ENCODE data around the gene PVALB. TPM values are rescaled to one million over a fixed set of nuclear protein-coding genes. Genes with fewer than 3 reads are reported as not detected.

PVALB gene
- polyA plus RNA-seq, 3 donors = 0.65 TPM; not detected in 2

DNA sequence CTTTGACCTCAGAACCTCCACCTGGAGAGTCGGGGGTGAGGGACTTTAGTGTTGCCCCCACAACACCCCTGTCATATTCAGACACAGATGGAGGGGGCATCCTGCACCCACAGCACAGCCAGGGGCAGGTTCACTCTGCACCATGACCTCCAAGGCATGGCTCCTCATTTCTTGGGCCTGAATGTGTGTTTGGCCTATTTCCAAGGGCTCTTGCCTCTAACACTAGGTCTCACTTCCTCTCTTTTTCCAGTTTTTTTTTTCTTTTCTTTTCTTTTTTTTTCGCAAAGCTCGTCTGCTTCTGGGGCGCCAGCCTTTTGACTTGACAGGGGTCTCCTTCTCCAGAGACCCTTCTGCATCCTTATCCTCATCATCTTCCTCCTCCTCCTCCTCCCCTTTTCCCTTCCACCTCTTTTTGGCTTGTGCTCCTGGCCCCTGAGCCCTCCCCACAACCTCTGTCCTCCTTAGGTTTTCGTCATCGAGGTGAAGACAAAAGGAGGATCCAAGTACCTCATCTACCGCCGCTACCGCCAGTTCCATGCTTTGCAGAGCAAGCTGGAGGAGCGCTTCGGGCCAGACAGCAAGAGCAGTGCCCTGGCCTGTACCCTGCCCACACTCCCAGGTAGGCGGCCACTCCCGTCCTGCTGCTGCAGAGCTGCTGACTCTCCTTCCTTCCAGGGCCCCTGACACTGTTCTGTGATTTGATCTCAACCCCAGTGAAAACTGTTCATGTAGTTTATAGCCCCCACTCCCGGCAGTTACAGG, 47.8 kb upstream of the PVALB start:
- peak overlapping the region; percentile 90 to 93 for H3K27ac ChIP-seq (ENCODE audit: low read depth in 1 of 2, low read length in 2 of 2)
- H3K36me3 Mint-ChIP-seq = peaks cover 58 to 62% of the 10 kb centered on the region in 2 donors
- peaks cover 0 to 2% (median 0%) of the 10 kb centered on the region in 7 donors for H3K9me3 Mint-ChIP-seq
- peak overlapping the region in 6 of 7 donors; percentile 28 to 88 (median 72) for H3K27ac Mint-ChIP-seq
- peaks cover 56% of the 10 kb centered on the region for H4K20me1 ChIP-seq (ENCODE audit: insufficient read depth, low read length)
- peaks cover 0 to 4% (median 0%) of the 10 kb centered on the region in 3 donors for H3K27me3 Mint-ChIP-seq (ENCODE audit: low read depth in 3 of 3)
- H3K36me3 ChIP-seq (replicated peaks in 1 of 2; ENCODE audit: control insufficient read depth in 1 of 2, insufficient read depth in 2 of 2, low read length in 2 of 2) = peaks cover 48 to 57% of the 10 kb centered on the region in 2 donors
- peaks cover 56 to 57% of the 10 kb centered on the region in 2 donors for H3K4me1 ChIP-seq (ENCODE audit: control insufficient read depth in 1 of 2, insufficient read depth in 2 of 2, low read length in 2 of 2)
- H3K9me3 ChIP-seq (replicated peaks in 1 of 2; ENCODE audit: control insufficient read depth in 1 of 2, insufficient read depth in 1 of 2, low read length in 2 of 2) = no peaks in the 10 kb centered on the region
- H3K4me3 ChIP-seq (replicated peaks in 1 of 3; ENCODE audit: low read depth in 2 of 3, low read length in 3 of 3) = no peak overlapping the region
- DNase-seq = peak in 2 of 3 donors; percentile 41 to 44
- peaks cover 35% of the 10 kb centered on the region for H3K79me2 ChIP-seq (ENCODE audit: insufficient read depth, low read length)
- H2AFZ ChIP-seq (ENCODE audit: insufficient read depth, low read depth, low read length, poor library complexity, severe bottlenecking) = no peak overlapping the region
- intact Hi-C loops (cut with micrococcal nuclease) = loop anchor here in 1 of 2 donors (5.0 kb wide), 1 partner anchor 48 kb away; the partner anchor contains the start of gene CSF2RB
- WGBS (ENCODE audit: insufficient coverage) = 37% methylated on average over 13 of the region's 14 CpGs
- peaks cover 65% of the 10 kb centered on the region for H3K4me1 Mint-ChIP-seq
- H3K4me3 Mint-ChIP-seq = peak overlapping the region; percentile 42 to 49
- peak overlapping the region; percentile 12 for H3K4me2 ChIP-seq (replicated peaks; ENCODE audit: extremely low read depth, low read length, poor library complexity, severe bottlenecking)
- H3K9ac ChIP-seq (ENCODE audit: insufficient read depth, low read length, poor library complexity, severe bottlenecking) = peak overlapping the region; percentile 0
- TF ChIP-seq CTCF (IDR thresholded peaks at IDR 0.05) = no peak
- no peaks in the 10 kb centered on the region for H3K27me3 ChIP-seq (ENCODE audit: control insufficient read depth in 2 of 2, insufficient read depth in 2 of 2, low read length in 2 of 2)

DNA sequence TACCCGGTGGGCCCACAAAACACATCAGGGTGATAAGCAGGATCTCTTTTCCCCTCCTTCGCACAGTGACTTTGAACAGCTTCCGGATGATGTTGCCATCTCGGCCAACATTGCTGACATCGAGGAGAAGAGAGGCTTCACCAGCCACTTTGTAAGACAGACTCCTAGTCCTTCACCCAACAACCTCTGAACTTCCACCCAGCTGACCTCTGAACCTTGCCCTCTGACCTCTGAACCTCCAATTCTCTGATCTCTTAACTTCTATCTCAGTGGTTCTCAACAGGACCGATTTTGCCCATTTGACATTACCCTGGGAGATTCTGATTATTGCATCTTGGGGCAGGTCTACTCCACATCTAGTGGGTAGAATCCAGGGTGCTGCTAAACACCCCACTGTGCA, 47.1 kb upstream of the PVALB start:
- intact Hi-C loops (cut with micrococcal nuclease) = loop anchor here in 1 of 2 donors (5.0 kb wide), 1 partner anchor 48 kb away; the partner anchor contains the start of gene CSF2RB
- H3K4me3 ChIP-seq (replicated peaks in 1 of 3; ENCODE audit: low read depth in 2 of 3, low read length in 3 of 3) = no peak overlapping the region
- peaks cover 62 to 64% of the 10 kb centered on the region in 2 donors for H3K4me1 ChIP-seq (ENCODE audit: control insufficient read depth in 1 of 2, insufficient read depth in 2 of 2, low read length in 2 of 2)
- peaks cover 35% of the 10 kb centered on the region for H3K79me2 ChIP-seq (ENCODE audit: insufficient read depth, low read length)
- H3K9ac ChIP-seq (ENCODE audit: insufficient read depth, low read length, poor library complexity, severe bottlenecking) = peak overlapping the region; percentile 0
- no peaks in the 10 kb centered on the region for H3K27me3 ChIP-seq (ENCODE audit: control insufficient read depth in 2 of 2, insufficient read depth in 2 of 2, low read length in 2 of 2)
- no peak overlapping the region for H2AFZ ChIP-seq (ENCODE audit: insufficient read depth, low read depth, low read length, poor library complexity, severe bottlenecking)
- peaks cover 42 to 50% of the 10 kb centered on the region in 2 donors for H3K36me3 ChIP-seq (replicated peaks in 1 of 2; ENCODE audit: control insufficient read depth in 1 of 2, insufficient read depth in 2 of 2, low read length in 2 of 2)
- TF ChIP-seq CTCF (IDR thresholded peaks at IDR 0.05) = no peak
- Mint-ChIP-seq H3K36me3 (peaks cover 51 to 56% of the 10 kb centered on the region in 2 donors), H3K4me1 (peaks cover 71% of the 10 kb centered on the region), H3K9me3 (peaks cover 0 to 2% (median 0%) of the 10 kb centered on the region in 7 donors), H3K27ac (peak overlapping the region; percentile 21 to 88 (median 79)), H3K4me3 (peak overlapping the region in 1 of 2 donors; percentile 40), H3K27me3 (ENCODE audit: low read depth in 3 of 3) (peaks cover 0 to 4% (median 0%) of the 10 kb centered on the region in 3 donors)
- no peaks in the 10 kb centered on the region for H3K9me3 ChIP-seq (replicated peaks in 1 of 2; ENCODE audit: control insufficient read depth in 1 of 2, insufficient read depth in 1 of 2, low read length in 2 of 2)
- H3K27ac ChIP-seq (ENCODE audit: low read depth in 1 of 2, low read length in 2 of 2) = peak overlapping the region; percentile 90 to 93
- WGBS (ENCODE audit: insufficient coverage) = 67% methylated on average over 4 of the region's 6 CpGs
- peak overlapping the region; percentile 12 for H3K4me2 ChIP-seq (replicated peaks; ENCODE audit: extremely low read depth, low read length, poor library complexity, severe bottlenecking)
- peaks cover 52% of the 10 kb centered on the region for H4K20me1 ChIP-seq (ENCODE audit: insufficient read depth, low read length)
- peak in 1 of 3 donors; percentile 16 for DNase-seq

Data from CD14-positive monocyte (primary cell).